Activated CD4-positive, CD25-positive, alpha-beta regulatory T cell treated with anti-CD3 and anti-CD28 coated beads, Interleukin-2, amount 50 U/mL, for 24 hours (primary cell): ENCODE results near the gene RESP18.
A peak's percentile ranks its signal among the peaks of the same experiment; 100 is the strongest.
"Not testable (repeated sequence)": the region's sequence is repeated elsewhere in the genome, so short reads cannot be mapped to it uniquely, and the experiment has no call there.

Experiments
- ATAC-seq, 2 donors: fragments of 150-1000 bp; cut with Tn5 transposase; one replicate each; pipeline ENCODE4 v1.10.0; 2021; ENCODE audit warnings: mild to moderate bottlenecking in 1 of 2, moderate library complexity in 1 of 2

RESP18 gene

GRCh38 chr2:219291394-219291793, 41.1 kb downstream of the RESP18 start:
- no peak for ATAC-seq

GRCh38 chr2:219290381-219291171, 42.0 kb downstream of the RESP18 start:
- ATAC-seq: no peak

- no peak for ATAC-seq
Measured at GRCh38 chr2:219289537-219290361, 42.8 kb downstream of the RESP18 start.

DNA sequence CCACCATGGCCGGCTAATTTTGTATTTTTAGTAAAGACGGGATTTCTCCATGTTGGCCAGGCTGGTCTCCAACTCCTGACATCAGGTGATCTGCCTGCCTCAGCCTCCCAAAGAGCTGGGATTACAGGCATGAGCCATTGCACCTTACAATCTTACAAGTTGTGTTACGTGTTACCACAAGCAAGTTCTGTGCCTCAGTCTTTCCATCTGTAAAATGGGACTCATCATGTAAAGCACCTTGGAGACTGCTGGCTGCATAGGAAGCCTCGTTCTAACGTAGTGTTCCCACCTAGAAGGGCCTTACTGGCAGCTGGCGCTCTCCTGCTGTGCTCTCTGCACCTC, 43.4 kb downstream of the RESP18 start:
- ATAC-seq: no peak

- no peak for ATAC-seq
Measured at GRCh38 chr2:219287580-219288265, 44.8 kb downstream of the RESP18 start.

- not testable (repeated sequence) for ATAC-seq
Measured at GRCh38 chr2:219287116-219287440, 45.5 kb downstream of the RESP18 start.

DNA sequence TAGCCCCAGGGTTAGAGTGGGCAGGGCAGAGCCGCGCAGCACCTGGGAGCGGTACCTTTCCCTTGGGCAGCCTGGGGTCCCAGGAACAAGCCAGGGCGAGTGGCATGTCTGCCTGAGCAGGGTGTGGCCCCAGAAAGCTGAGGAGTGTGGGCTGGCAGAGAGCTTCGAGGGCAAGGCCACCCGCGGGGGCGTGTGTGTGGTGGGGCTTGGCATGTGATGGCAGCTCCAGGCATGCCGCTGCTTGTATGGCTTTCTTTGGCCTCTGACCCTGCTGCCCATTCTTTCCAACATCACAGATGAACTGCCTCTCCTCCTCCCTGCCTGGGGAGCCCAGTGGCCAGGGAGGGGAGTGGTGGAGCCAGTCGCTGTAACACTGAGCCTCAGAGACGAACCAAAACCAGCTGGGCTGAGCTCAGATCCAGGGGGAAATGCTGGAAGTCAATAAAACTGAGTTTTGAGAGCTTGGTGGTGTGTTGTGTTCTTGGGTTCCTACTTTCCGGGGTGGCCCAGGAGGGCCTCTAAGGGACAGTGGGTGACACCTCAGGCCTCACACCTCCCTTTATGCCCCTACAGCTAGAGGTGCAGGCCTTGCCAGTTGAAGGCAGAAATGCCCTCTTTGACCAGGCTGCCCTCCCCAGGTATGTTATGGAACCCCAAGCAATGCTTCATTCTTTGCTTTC, 46.0 kb downstream of the RESP18 start:
- no peak for ATAC-seq

GRCh38 chr2:219285894-219286425, 46.6 kb downstream of the RESP18 start:
- no peak for ATAC-seq

- ATAC-seq: no peak
Measured at GRCh38 chr2:219285373-219285735, 47.2 kb downstream of the RESP18 start.

- no peak for ATAC-seq
Measured at GRCh38 chr2:219284501-219285372, 47.8 kb downstream of the RESP18 start.

DNA sequence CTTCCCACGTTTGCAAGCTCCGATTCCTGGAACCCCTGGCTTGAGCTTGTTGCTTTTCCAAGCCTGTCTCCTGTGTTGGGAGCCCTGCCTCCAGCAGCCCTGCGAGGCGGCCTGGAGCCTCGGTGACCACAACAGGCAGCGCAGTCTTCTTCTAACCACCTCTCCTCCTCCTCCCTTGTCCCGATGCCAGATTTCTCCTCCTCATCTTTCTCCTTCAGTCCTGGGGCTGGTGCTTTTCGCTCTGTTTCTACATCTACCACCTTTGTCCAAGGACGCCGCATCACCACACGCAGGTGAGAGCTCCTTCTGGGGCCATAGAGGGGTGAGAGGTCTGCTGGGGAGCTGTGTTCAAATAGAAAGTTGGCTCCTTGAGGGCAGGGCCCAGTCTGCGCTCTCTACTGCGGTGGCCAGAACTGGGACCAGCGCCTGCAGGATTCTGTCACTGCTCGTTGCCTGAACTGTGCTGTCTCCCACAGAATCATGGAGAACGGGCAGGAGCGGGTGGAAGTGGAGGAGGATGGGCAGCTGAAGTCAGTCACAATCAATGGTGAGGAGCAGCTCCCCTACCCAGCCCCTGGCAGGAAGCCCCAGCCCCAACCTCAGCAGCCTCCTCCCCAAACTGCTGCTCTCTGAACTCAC, 49.5 kb downstream of the RESP18 start:
- ATAC-seq: no peak

DNA sequence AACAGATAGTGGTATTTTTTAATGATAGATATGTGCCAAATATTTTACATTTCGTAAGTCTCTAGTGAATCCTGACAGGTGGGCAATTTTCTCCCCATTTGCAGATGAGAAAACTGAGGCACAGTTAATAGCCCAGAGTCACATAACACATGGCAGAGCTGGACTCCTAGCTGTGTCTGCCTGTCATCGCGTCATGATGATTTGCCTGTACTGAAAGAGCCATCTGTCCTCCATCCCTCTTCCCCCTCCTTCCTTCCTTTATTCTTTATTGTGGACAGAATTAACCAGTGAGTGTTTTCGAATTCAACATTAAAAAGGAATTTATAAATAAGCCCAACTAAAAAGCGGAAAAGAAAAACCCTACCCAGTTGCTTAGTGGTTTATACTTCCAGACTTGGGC, 50.2 kb downstream of the RESP18 start:
- no peak for ATAC-seq

GRCh38 chr2:219281588-219281987, 51.0 kb downstream of the RESP18 start:
- ATAC-seq: no peak

- no peak for ATAC-seq
Measured at GRCh38 chr2:219280651-219281050, 51.9 kb downstream of the RESP18 start.

GRCh38 chr2:219279916-219280516, 52.5 kb downstream of the RESP18 start:
- ATAC-seq: no peak

DNA sequence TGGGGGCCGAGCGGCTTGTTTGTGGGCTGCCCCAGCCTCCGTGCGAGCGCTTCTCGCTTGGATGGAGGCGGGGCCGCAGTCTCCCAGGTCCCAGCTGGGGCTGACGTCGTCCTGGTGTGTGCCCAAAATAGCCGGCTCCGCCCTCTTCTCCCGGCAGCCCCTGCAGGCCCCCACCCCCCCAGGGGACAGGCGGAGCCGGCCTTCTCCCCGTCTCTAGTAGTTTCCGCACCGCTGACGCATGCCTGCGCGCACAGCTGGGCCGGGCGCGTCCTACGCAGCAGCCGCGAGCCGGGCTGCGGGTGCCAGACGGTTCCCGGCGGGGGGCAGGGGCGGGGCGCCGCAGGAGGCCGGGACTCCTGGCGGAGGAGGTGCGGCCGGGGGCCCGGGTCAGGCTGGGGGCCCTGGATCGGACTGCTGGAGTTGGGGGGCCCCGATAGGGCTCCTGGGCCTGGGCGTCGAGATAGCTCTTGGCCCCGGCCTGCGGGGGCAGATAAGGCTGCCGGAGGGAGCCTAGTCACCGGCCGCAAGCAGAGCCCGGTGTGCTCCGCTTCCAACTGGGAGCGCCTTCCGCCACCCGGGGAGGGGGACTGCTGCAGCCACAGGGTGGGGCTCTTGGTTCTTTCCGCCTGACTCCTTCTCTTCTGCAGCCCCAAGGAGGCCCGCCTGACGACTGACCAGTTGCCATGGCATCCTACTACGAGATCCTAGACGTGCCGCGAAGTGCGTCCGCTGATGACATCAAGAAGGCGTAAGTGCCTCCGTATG, 53.2 kb downstream of the RESP18 start, which contains the start of gene DNAJB2:
TSS of gene DNAJB2 (plus strand) at position 216 of the 765 bp plus-strand sequence. CDS start at position 684, 468 bp downstream.
- peak; percentile 88 to 92 for ATAC-seq

- no peak for ATAC-seq
Measured at GRCh38 chr2:219278655-219279150, 53.8 kb downstream of the RESP18 start.

- no peak for ATAC-seq
Measured at GRCh38 chr2:219277703-219278654, 54.6 kb downstream of the RESP18 start.
